SH-SY5Y (cell line): Measurements from ENCODE around the gene SDC3.

Experiments used
- GATA2 ChIP-seq: IDR thresholded peaks from 2 replicates; pipeline ENCODE4 v1.6.1; 2011; ENCODE audit warnings: mild to moderate bottlenecking, low read depth, low read length
- GATA3 ChIP-seq: IDR thresholded peaks from 2 replicates; pipeline ENCODE4 v1.6.1; 2011; ENCODE audit warnings: low read depth, mild to moderate bottlenecking, low read length, moderate library complexity

Gene SDC3

GRCh38 chr1:30880678-30881318, 27.8 kb downstream of the SDC3 start:
- TF ChIP-seq GATA2 (no peak), GATA3 (no peak)

- TF ChIP-seq GATA2 (no peak), GATA3 (no peak)
Measured at GRCh38 chr1:30879940-30880677, 28.4 kb downstream of the SDC3 start.

GRCh38 chr1:30879126-30879786, 29.3 kb downstream of the SDC3 start:
- TF ChIP-seq GATA3 (no peak), GATA2 (no peak)

GRCh38 chr1:30878559-30878958, 30.0 kb downstream of the SDC3 start:
- TF ChIP-seq GATA2 (no peak), GATA3 (no peak)

- no peak for TF ChIP-seq GATA2
- no peak for TF ChIP-seq GATA3
Measured at GRCh38 chr1:30878016-30878415, 30.5 kb downstream of the SDC3 start.

GRCh38 chr1:30877205-30877912, 31.2 kb downstream of the SDC3 start:
- TF ChIP-seq GATA2 (no peak), GATA3 (no peak)

GRCh38 chr1:30876451-30877204, 31.9 kb downstream of the SDC3 start:
- TF ChIP-seq GATA3 (no peak), GATA2 (no peak)

- TF ChIP-seq GATA3 = no peak
- TF ChIP-seq GATA2 = no peak
Measured at GRCh38 chr1:30875916-30876315, 32.6 kb downstream of the SDC3 start.

GRCh38 chr1:30875197-30875596, 33.4 kb downstream of the SDC3 start:
- no peak for TF ChIP-seq GATA3
- TF ChIP-seq GATA2 = no peak

GRCh38 chr1:30874176-30874575, 34.4 kb downstream of the SDC3 start:
- TF ChIP-seq GATA3 (no peak), GATA2 (no peak)

- TF ChIP-seq GATA3 (no peak), GATA2 (no peak)
Measured at GRCh38 chr1:30872948-30873263, 35.7 kb downstream of the SDC3 start.

- no peak for TF ChIP-seq GATA2
- TF ChIP-seq GATA3 = no peak
Measured at GRCh38 chr1:30872033-30872947, 36.3 kb downstream of the SDC3 start.
